CD4-positive, alpha-beta T cell treated with Interleukin-12 subunit alpha and Interleukin-12 subunit beta, for 1 hour (primary cell): ENCODE data around the gene PKP1.

Experiments used
- DNase-seq: peaks from one replicate; pipeline ENCODE4 v3.0.0-alpha.2; 2020

PKP1 gene

GRCh38 chr1:201356236-201356635 is 72.9 kb downstream of the PKP1 start:
- no peak for DNase-seq

- DNase-seq = no peak
These were observed 73.4 kb downstream of the PKP1 start for GRCh38 chr1:201356701-201357100.

GRCh38 chr1:201357211-201357610 is 73.9 kb downstream of the PKP1 start:
- no peak for DNase-seq

- DNase-seq = no peak
These were observed 74.5 kb downstream of the PKP1 start for GRCh38 chr1:201357636-201358348.

- DNase-seq = no peak
These were observed 75.3 kb downstream of the PKP1 start for GRCh38 chr1:201358596-201358995.

GRCh38 chr1:201359031-201359872 is 75.9 kb downstream of the PKP1 start:
- no peak for DNase-seq

- DNase-seq = no peak
These were observed 76.5 kb downstream of the PKP1 start for GRCh38 chr1:201359873-201360210.

- DNase-seq = no peak
These were observed 77.2 kb downstream of the PKP1 start for GRCh38 chr1:201360486-201360885.

GRCh38 chr1:201360901-201361651 is 77.8 kb downstream of the PKP1 start:
- DNase-seq = no peak

- DNase-seq = no peak
These were observed 78.6 kb downstream of the PKP1 start for GRCh38 chr1:201361652-201362504.

- DNase-seq = no peak
These were observed 79.6 kb downstream of the PKP1 start for GRCh38 chr1:201362906-201363305.

- DNase-seq = no peak
These were observed 80.2 kb downstream of the PKP1 start for GRCh38 chr1:201363467-201363866.

GRCh38 chr1:201364808-201365105 is 81.5 kb downstream of the PKP1 start:
- no peak for DNase-seq

GRCh38 chr1:201365251-201365650 is 81.9 kb downstream of the PKP1 start:
- no peak for DNase-seq

- DNase-seq = no peak
These were observed 83.4 kb downstream of the PKP1 start for GRCh38 chr1:201366696-201367095.

GRCh38 chr1:201369209-201369608 is 85.9 kb downstream of the PKP1 start:
- DNase-seq = no peak

GRCh38 chr1:201370500-201370899 is 87.2 kb downstream of the PKP1 start:
- no peak for DNase-seq

GRCh38 chr1:201371276-201371675 is 88.0 kb downstream of the PKP1 start:
- no peak for DNase-seq

- no peak for DNase-seq
These were observed 88.5 kb downstream of the PKP1 start for GRCh38 chr1:201371792-201372191.

GRCh38 chr1:201374364-201374763 is 91.1 kb downstream of the PKP1 start:
- no peak for DNase-seq

GRCh38 chr1:201375169-201375568 is 91.9 kb downstream of the PKP1 start:
- DNase-seq = no peak

- no peak for DNase-seq
These were observed 92.8 kb downstream of the PKP1 start for GRCh38 chr1:201376107-201376463.
